Activated T-helper 1 cell treated with anti-CD3 and anti-CD28 coated beads, Interleukin-12 subunit alpha, Interleukin-12 subunit beta, Interleukin-2, Interleukin-4 antibody, amounts not matched to agents 30 ng/mL and 10 ng/mL and 1 ng/mL, durations not matched to agents 14 hours and 24 hours and 36 hours (primary cell): ENCODE data around the gene CLIC3. TPM values are rescaled to one million over a fixed set of nuclear protein-coding genes. Genes with fewer than 3 reads are reported as not detected.

Experiments used
- DNase-seq: peaks from one replicate; pipeline ENCODE4 v3.0.0; 2021; ENCODE audit warnings: low spot score
- H3K27ac Mint-ChIP-seq: one replicate; pipeline ENCODE4 v1.8.0; 2021; ENCODE audit warnings: mild to moderate bottlenecking, mixed read lengths
- H3K27me3 Mint-ChIP-seq: one replicate; pipeline ENCODE4 v1.8.0; 2022; ENCODE audit warnings: mild to moderate bottlenecking, moderate library complexity, mixed read lengths; ENCODE audit not compliant: insufficient read depth
- H3K36me3 Mint-ChIP-seq: one replicate; pipeline ENCODE4 v1.8.0; 2021; ENCODE audit warnings: low read depth, mixed read lengths
- H3K4me1 Mint-ChIP-seq: one replicate; pipeline ENCODE4 v1.8.0; 2021; ENCODE audit warnings: low read depth, mixed read lengths
- H3K4me3 Mint-ChIP-seq: one replicate; pipeline ENCODE4 v1.8.0; 2021; ENCODE audit warnings: mild to moderate bottlenecking, moderate library complexity, mixed read lengths
- H3K9me3 Mint-ChIP-seq: one replicate; pipeline ENCODE4 v1.8.0; 2021; ENCODE audit warnings: mixed read lengths
- intact Hi-C: fragments of 100-400 bp; cut with micrococcal nuclease; formaldehyde crosslinking; loops from one replicate; pipeline ENCODE4 v1.15.1; 2024
- total RNA-seq: library from RNA; stranded (reverse); gene quantifications from 2 replicates; pipeline ENCODE4 v1.2.3, GENCODE V29; 2022

The CLIC3 gene
- total RNA-seq, 1 donor from 2014 or later: not detected

GRCh38 chr9:136985853-136986252, 10.5 kb downstream of the CLIC3 start:
- Mint-ChIP-seq H3K36me3 (no peaks in the 10 kb centered on the region), H3K4me3 (no peak overlapping the region), H3K27ac (no peak overlapping the region), H3K4me1 (peaks cover 4% of the 10 kb centered on the region), H3K9me3 (no peaks in the 10 kb centered on the region), H3K27me3 (peaks cover 44% of the 10 kb centered on the region)
- intact Hi-C loops: no loop called here
- DNase-seq: no peak

DNA sequence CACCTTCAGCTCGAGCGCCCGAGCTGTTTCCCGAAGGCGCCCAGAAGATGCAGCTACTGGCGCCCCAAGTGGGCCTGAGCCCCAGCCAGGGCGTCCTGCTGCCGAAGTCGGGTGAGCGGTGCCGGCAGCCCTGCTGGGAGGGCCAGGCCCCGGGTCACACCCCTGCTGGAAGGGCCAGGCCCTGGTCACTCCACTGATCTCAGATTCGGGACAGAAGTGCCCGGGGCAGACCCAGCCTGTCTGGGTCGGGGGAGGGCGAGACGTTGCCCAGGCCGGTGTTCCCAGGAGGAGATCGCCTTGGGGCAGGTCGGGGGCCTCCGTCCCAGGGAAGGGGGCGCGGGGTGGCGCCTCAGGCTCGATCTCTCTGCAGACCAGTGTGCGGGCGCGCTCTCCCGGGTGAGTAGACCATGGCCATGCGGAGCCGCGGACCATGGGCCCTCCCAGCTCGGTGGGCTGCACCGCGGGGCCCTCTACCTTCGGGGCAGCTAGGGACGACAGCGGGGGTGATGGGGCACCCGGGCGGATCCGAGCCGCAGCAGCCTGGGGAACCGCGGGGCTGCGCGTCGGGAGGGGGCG, 11.3 kb downstream of the CLIC3 start:
- Mint-ChIP-seq H3K4me3 (no peak overlapping the region), H3K9me3 (no peaks in the 10 kb centered on the region), H3K27me3 (peaks cover 37% of the 10 kb centered on the region), H3K4me1 (no peaks in the 10 kb centered on the region), H3K36me3 (no peaks in the 10 kb centered on the region), H3K27ac (no peak overlapping the region)
- DNase-seq: no peak
- intact Hi-C loops: no loop called here

GRCh38 chr9:136984464-136985026, 11.8 kb downstream of the CLIC3 start:
- Mint-ChIP-seq H3K27ac (no peak overlapping the region), H3K9me3 (no peaks in the 10 kb centered on the region), H3K4me3 (no peak overlapping the region), H3K4me1 (no peaks in the 10 kb centered on the region), H3K36me3 (no peaks in the 10 kb centered on the region), H3K27me3 (peaks cover 32% of the 10 kb centered on the region)
- intact Hi-C loops: no loop called here
- no peak for DNase-seq

- peaks cover 27% of the 10 kb centered on the region for H3K27me3 Mint-ChIP-seq
- H3K4me1 Mint-ChIP-seq: no peaks in the 10 kb centered on the region
- DNase-seq: no peak
- no peak overlapping the region for H3K4me3 Mint-ChIP-seq
- no peaks in the 10 kb centered on the region for H3K36me3 Mint-ChIP-seq
- no peaks in the 10 kb centered on the region for H3K9me3 Mint-ChIP-seq
- no peak overlapping the region for H3K27ac Mint-ChIP-seq
- intact Hi-C loops: no loop called here
These were observed 12.6 kb downstream of the CLIC3 start for GRCh38 chr9:136983656-136984314.

- no peak for DNase-seq
- no peak overlapping the region for H3K4me3 Mint-ChIP-seq
- H3K36me3 Mint-ChIP-seq: no peaks in the 10 kb centered on the region
- H3K27me3 Mint-ChIP-seq: peaks cover 26% of the 10 kb centered on the region
- no peaks in the 10 kb centered on the region for H3K9me3 Mint-ChIP-seq
- H3K27ac Mint-ChIP-seq: no peak overlapping the region
- intact Hi-C loops: no loop called here
- H3K4me1 Mint-ChIP-seq: no peaks in the 10 kb centered on the region
These were observed 13.2 kb downstream of the CLIC3 start for GRCh38 chr9:136983167-136983566.

GRCh38 chr9:136982232-136983051, 13.9 kb downstream of the CLIC3 start, which contains the start of gene LCNL1:
TSS of gene LCNL1 (plus strand) at chr9:136982993. CDS start at chr9:136983587, 594 bp downstream.
- Mint-ChIP-seq H3K36me3 (no peaks in the 10 kb centered on the region), H3K27ac (no peak within 1 kb of the TSS), H3K27me3 (peaks cover 20% of the 10 kb centered on the region), H3K9me3 (no peaks in the 10 kb centered on the region), H3K4me3 (no peak within 1 kb of the TSS), H3K4me1 (no peaks in the 10 kb centered on the region)
- no peak for DNase-seq
- intact Hi-C loops: no loop called here

DNA sequence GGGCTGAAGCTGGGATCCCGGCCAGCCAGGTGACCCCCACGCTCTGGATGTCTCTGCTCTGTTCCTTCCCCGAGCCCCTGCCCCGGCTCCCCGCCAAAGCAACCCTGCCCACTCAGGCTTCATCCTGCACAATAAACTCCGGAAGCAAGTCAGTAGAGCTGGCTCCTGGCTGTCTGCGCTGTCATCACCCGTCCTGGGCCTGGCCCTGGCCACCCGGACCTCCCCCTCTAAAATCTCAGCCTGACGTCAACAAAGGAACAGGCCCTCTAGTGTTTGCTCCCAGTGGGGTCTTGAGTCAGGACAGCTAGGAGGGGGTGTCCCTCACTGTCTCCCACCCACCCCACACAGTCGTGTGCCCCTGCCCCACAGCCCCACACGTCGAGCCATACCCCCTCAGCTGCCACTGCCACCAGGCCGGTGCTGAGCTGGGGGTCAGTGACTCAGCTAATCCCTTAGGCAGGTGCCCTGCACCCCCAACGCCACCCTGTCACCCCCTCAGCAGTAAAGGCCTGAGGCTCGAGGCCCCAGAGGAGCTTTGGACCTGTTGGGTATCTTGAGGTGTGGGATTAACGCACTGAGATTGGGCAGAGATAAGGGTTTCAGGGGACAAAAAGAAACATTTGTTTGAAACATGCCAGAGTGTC, 14.7 kb downstream of the CLIC3 start:
- no peak for DNase-seq
- Mint-ChIP-seq H3K4me1 (no peaks in the 10 kb centered on the region), H3K27ac (no peak overlapping the region), H3K27me3 (peaks cover 16% of the 10 kb centered on the region), H3K36me3 (no peaks in the 10 kb centered on the region), H3K4me3 (no peak overlapping the region), H3K9me3 (no peaks in the 10 kb centered on the region)
- intact Hi-C loops: no loop called here

- DNase-seq: no peak
- Mint-ChIP-seq H3K9me3 (no peaks in the 10 kb centered on the region), H3K4me1 (no peaks in the 10 kb centered on the region), H3K4me3 (no peak overlapping the region), H3K36me3 (no peaks in the 10 kb centered on the region), H3K27ac (no peak overlapping the region), H3K27me3 (peaks cover 12% of the 10 kb centered on the region)
- intact Hi-C loops: no loop called here
These were observed 15.5 kb downstream of the CLIC3 start for GRCh38 chr9:136980669-136981478.

- intact Hi-C loops: loop anchor here (2.0 kb wide), 1 partner anchor 171 kb away; no protein-coding TSS in a partner anchor
- DNase-seq: no peak
- no peaks in the 10 kb centered on the region for H3K36me3 Mint-ChIP-seq
- peaks cover 17% of the 10 kb centered on the region for H3K27me3 Mint-ChIP-seq
- no peaks in the 10 kb centered on the region for H3K9me3 Mint-ChIP-seq
- peaks cover 6% of the 10 kb centered on the region for H3K4me1 Mint-ChIP-seq
- no peak overlapping the region for H3K4me3 Mint-ChIP-seq
- no peak overlapping the region for H3K27ac Mint-ChIP-seq
These were observed 16.4 kb downstream of the CLIC3 start for GRCh38 chr9:136979769-136980587.

GRCh38 chr9:136978865-136979544, 17.4 kb downstream of the CLIC3 start:
- DNase-seq: no peak
- H3K9me3 Mint-ChIP-seq: no peaks in the 10 kb centered on the region
- intact Hi-C loops: loop anchor here (1.0 to 2.0 kb wide), 5 partner anchors 13 to 172 kb away; partner anchors contain the start of genes FBXW5 and PAXX
- no peak overlapping the region for H3K27ac Mint-ChIP-seq
- H3K27me3 Mint-ChIP-seq: peaks cover 14% of the 10 kb centered on the region
- H3K4me1 Mint-ChIP-seq: peaks cover 6% of the 10 kb centered on the region
- no peak overlapping the region for H3K4me3 Mint-ChIP-seq
- no peaks in the 10 kb centered on the region for H3K36me3 Mint-ChIP-seq
